PFSK-1 (cell line): ENCODE results near the gene NIT1.
A peak's percentile ranks its signal among the peaks of the same experiment; 100 is the strongest.

Source experiments
- FOXP2 ChIP-seq: optimal IDR thresholded peaks from 2 replicates; pipeline ENCODE3; 2011; ENCODE audit warnings: borderline replicate concordance, control low read depth, inconsistent platforms; ENCODE audit not compliant: insufficient read depth; ENCODE audit errors: extremely low read length, extremely low read depth
- POLR2AphosphoS5 ChIP-seq: IDR thresholded peaks from 2 replicates; pipeline ENCODE4 v1.6.1; 2012; ENCODE audit warnings: low read depth, mild to moderate bottlenecking, control low read depth, low read length, moderate library complexity
- SIN3A ChIP-seq: IDR thresholded peaks from 2 replicates; pipeline ENCODE4 v1.6.1; 2012; ENCODE audit warnings: mild to moderate bottlenecking, low read length, moderate library complexity, borderline replicate concordance; ENCODE audit not compliant: insufficient read depth
- TAF1 ChIP-seq: IDR thresholded peaks from 2 replicates; pipeline ENCODE4 v1.6.1; 2012; ENCODE audit warnings: low read length, control low read depth, borderline replicate concordance; ENCODE audit not compliant: insufficient read depth
- TF ChIP-seq, protein P1 (sequence below), 2 experiments: IDR thresholded peaks; 2 replicates each; pipeline versions ENCODE4 v1.6.1 to v1.8.0; 2011 to 2012; ENCODE audit warnings: low read depth in 2 of 2, low read length in 2 of 2, control low read depth in 1 of 2, inconsistent platforms in 1 of 2, mild to moderate bottlenecking in 1 of 2, moderate library complexity in 1 of 2; ENCODE audit not compliant: insufficient read depth in 1 of 2

The NIT1 gene

DNA sequence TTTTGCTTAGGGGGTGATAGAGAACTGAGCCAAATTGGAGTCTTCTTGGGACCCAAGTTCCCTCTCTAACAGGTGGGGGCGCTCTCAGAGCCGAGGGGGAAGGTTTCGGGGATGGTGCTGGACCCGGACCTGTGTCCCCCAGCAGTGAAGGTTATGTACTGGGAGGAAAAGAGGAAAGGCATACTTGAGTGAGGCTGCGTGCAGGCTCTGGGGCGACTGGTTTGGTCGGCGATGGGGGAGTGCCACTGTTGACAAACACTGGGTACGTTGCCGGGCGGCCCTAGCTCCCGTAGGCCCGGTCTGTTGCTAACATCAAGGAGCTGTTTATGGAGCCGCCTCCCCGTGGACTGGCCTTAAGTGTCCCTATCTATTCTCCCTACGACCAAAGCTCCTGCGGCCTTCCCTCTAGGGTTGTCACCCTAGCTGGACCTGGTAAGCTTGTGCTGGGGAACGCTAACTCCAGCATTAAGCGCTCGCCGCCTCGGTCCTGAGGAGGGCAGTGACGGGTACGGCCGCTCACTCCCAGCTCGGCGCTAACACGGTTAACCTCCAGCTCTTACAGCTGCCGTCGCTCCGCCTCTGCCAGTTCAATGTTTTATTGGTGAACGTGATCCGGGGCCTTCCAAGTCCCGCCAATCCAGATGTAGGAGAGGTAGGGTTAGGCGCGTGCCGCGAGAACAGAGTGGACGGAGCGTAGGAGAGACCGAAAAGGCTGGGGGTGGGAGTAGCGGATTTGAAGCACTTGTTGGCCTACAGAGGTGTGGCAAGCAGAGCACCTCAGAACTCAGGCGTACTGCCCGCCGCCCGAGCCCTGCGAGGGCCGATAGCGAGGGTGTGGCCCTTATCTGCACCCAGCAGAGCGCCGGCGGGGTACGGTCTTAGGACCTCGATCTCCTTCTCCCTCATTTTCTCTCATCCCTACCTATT, 48.1 kb downstream of the NIT1 start, which contains the start of gene PPOX:
PPOX (plus strand) TSS at position 685 of the 927 bp plus-strand sequence. CDS start 422 bp downstream, outside the sequence.
- peak; percentile 92; the same call in 1 of the 2 replicates for TF ChIP-seq SIN3A
- TF ChIP-seq, protein P1, sequence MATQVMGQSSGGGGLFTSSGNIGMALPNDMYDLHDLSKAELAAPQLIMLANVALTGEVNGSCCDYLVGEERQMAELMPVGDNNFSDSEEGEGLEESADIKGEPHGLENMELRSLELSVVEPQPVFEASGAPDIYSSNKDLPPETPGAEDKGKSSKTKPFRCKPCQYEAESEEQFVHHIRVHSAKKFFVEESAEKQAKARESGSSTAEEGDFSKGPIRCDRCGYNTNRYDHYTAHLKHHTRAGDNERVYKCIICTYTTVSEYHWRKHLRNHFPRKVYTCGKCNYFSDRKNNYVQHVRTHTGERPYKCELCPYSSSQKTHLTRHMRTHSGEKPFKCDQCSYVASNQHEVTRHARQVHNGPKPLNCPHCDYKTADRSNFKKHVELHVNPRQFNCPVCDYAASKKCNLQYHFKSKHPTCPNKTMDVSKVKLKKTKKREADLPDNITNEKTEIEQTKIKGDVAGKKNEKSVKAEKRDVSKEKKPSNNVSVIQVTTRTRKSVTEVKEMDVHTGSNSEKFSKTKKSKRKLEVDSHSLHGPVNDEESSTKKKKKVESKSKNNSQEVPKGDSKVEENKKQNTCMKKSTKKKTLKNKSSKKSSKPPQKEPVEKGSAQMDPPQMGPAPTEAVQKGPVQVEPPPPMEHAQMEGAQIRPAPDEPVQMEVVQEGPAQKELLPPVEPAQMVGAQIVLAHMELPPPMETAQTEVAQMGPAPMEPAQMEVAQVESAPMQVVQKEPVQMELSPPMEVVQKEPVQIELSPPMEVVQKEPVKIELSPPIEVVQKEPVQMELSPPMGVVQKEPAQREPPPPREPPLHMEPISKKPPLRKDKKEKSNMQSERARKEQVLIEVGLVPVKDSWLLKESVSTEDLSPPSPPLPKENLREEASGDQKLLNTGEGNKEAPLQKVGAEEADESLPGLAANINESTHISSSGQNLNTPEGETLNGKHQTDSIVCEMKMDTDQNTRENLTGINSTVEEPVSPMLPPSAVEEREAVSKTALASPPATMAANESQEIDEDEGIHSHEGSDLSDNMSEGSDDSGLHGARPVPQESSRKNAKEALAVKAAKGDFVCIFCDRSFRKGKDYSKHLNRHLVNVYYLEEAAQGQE (IDR thresholded peaks at IDR 0.05; ENCODE audit: insufficient read depth in 1 of 2, low read depth in 2 of 2, low read length in 2 of 2), result peak in 1 of 2 experiments; percentile 53; a peak in 1 of 4 replicates
- peak; percentile 99 for TF ChIP-seq FOXP2
- TF ChIP-seq TAF1, result peak; percentile 72; the same call in 1 of the 2 replicates
- peak; percentile 83 for TF ChIP-seq POLR2AphosphoS5

DNA sequence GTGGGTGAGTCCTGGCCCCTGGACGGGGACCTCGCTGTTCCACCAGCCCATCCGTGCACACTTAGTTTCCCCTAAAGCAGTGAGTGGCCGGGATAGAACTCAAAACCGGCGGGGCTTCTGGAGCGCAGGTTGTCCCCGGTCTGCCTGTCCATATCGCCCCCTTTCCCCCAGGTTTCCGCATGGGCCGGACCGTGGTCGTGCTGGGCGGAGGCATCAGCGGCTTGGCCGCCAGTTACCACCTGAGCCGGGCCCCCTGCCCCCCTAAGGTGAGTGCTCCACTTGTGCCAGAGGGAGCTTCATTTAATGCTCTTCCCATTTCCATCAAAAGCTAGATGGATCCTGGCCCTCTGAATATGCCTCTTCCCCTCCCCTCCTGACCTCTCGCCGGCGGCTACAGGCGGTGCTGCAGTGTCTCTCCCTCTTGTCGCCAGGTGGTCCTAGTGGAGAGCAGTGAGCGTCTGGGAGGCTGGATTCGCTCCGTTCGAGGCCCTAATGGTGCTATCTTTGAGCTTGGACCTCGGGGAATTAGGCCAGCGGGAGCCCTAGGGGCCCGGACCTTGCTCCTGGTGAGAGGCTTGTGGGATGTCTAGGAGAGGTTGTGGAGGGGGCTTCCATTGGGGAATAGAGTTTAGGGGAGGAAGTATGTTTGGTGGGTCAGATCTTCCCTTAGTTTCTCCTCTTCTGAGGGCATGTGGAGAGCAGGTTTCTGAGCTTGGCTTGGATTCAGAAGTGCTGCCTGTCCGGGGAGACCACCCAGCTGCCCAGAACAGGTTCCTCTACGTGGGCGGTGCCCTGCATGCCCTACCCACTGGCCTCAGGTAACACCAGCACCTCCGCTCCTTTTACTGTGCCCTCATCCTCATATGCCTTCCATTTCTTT, 49.0 kb downstream of the NIT1 start:
- TF ChIP-seq TAF1 (no peak), POLR2AphosphoS5 (no peak), SIN3A (no peak), FOXP2 (no peak)
- TF ChIP-seq, protein P1 (IDR thresholded peaks at IDR 0.05; ENCODE audit: insufficient read depth in 1 of 2, low read depth in 2 of 2, low read length in 2 of 2), result no peak

DNA sequence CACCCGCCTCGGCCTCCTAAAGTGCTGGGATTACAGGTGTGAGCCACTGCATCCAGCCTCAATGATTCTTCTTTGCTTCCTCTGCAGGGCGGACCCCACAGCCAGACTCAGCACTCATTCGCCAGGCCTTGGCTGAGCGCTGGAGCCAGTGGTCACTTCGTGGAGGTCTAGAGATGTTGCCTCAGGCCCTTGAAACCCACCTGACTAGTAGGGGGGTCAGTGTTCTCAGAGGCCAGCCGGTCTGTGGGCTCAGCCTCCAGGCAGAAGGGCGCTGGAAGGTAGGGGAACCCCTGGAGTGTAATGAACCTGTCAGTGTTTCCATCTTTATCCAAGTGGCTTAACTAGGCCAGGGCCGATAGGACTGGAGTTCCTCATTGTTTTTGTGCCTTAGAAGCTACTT, 51.0 kb downstream of the NIT1 start:
- TF ChIP-seq FOXP2 (no peak), SIN3A (no peak), TAF1 (no peak), POLR2AphosphoS5 (no peak)
